ENCODE data around the gene LRP5. TPM values are rescaled to one million over a fixed set of nuclear protein-coding genes. Genes with fewer than 3 reads are reported as not detected.
"Not testable (repeated sequence)": the region's sequence is repeated elsewhere in the genome, so short reads cannot be mapped to it uniquely, and the experiment has no call there.

LRP5 gene
- total RNA-seq, 2 experiments from 2014 or later = 10.2 to 10.7 TPM

DNA sequence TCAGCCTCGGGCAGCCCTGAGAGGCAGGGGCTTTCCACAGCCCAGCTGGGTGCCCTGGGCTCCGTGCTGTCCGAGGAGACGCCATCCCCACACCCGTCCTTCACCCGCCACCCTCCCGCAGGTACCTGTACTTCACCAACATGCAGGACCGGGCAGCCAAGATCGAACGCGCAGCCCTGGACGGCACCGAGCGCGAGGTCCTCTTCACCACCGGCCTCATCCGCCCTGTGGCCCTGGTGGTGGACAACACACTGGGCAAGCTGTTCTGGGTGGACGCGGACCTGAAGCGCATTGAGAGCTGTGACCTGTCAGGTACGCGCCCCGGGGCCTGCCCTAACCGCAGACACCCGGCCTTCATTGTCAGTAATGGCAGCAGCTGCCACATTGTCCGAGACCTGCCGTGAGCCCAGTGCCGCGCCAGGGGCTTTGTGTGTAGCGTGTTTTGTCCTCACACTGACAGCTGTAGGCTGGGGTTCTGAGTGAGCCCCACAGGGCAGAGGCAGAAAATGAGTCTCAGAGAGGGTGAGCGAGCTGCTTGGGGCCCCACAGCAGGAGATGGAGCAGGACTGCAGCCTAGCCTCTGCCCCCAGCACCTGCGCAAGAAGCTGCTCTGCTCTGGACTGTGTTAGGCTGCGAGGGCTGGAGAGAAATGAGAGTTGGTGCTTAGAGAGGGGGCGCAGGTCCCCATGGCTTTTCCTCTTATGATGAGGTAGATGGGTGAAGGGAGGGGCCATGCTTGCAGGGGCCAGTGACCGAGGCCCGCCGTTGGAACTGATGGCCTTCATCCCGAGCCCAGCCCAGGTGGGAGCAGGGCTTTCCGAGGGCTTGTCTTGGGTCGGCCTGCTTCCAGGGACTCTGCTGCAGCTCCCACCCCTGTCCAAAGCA is 112.8 kb downstream of the LRP5 start:
- POLR2A ChIA-PET = no interaction called here
- CTCF ChIA-PET = interaction anchor here (1.4 kb wide), 1 partner anchor 42 kb away, joined by 4 read pairs; no protein-coding TSS in a partner anchor

DNA sequence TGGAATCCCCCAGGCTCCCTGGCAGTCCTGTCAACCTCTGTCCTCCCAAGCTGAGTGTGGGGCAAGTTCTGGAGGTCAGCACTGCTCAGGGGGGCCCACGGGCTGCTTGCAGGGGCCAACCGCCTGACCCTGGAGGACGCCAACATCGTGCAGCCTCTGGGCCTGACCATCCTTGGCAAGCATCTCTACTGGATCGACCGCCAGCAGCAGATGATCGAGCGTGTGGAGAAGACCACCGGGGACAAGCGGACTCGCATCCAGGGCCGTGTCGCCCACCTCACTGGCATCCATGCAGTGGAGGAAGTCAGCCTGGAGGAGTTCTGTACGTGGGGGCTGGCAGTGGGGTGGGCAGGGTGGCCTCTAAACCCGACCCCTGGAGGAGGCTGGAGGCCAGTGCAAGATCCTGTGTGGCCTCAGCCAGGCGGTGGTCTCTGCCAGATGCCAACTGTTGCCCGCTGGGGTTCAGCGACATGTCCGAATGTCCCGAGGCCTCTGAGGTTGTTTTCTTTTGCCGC is 113.5 kb downstream of the LRP5 start:
- POLR2A ChIA-PET = no interaction called here
- CTCF ChIA-PET = interaction anchor here (1.4 kb wide), 1 partner anchor 42 kb away, joined by 4 read pairs; no protein-coding TSS in a partner anchor

DNA sequence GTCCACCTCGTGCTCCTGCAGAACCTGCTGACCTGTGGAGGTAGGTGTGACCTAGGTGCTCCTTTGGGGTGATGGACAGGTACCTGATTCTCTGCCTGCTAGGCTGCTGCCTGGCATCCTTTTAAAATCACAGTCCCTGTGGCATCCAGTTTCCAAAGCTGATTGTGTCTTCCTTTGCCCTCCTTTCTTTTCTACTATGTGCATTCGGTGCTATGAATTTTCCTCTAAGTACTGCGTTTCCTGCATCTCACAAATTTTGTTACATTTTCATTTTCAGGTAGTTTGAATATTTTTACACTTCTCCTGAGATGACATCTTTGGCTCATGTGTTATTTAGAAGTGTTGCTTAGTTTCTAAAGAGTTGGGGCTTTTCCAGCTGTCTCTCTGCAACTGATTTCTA is 117.3 kb downstream of the LRP5 start:
- POLR2A ChIA-PET = no interaction called here
- CTCF ChIA-PET = no interaction called here

DNA sequence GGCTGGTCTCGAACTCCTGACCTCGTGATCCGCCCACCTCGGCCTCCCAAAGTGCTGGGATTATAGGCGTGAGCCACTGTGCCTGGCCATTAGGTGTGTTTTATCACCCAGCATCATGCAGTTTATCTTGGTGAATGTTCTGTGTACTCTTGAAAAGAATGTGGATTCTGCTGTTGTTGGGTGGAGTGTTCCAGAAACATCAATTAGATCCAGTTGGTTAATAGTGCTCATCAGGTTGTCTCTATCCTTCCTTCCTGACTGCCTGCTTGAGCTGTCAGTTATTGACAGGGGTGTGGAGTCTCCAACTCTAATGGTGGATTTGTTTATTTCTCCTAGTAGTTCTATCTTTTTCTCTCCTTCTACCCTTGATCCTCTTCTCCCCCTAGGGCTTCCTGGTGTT is 118.0 kb downstream of the LRP5 start:
- ChIA-PET POLR2A (no interaction called here), CTCF (interaction anchor here (0.7 kb wide), 1 partner anchor 160 kb away, joined by 3 read pairs; no protein-coding TSS in a partner anchor)

DNA sequence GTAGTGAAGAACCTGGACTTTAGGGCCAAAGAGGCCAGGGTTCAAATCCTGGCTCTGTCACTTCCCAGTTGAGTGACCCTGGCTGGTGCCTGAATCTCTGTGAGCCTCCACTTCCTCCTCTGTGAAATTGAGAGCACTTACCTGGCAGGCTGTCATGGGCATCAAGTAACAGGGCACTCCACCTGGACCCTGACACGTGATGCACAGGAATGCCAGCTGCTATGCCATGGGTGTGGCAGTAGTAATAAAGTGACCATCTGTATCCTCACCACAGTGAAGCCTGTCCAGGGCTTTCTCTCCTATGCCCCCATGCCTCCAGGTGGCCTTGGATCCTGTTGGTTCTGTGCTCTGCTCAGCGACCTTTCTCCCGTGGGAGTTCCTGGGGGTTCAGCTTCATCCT is 118.4 kb downstream of the LRP5 start:
- CTCF ChIA-PET = interaction anchor here (0.7 kb wide), 1 partner anchor 160 kb away, joined by 3 read pairs; no protein-coding TSS in a partner anchor

DNA sequence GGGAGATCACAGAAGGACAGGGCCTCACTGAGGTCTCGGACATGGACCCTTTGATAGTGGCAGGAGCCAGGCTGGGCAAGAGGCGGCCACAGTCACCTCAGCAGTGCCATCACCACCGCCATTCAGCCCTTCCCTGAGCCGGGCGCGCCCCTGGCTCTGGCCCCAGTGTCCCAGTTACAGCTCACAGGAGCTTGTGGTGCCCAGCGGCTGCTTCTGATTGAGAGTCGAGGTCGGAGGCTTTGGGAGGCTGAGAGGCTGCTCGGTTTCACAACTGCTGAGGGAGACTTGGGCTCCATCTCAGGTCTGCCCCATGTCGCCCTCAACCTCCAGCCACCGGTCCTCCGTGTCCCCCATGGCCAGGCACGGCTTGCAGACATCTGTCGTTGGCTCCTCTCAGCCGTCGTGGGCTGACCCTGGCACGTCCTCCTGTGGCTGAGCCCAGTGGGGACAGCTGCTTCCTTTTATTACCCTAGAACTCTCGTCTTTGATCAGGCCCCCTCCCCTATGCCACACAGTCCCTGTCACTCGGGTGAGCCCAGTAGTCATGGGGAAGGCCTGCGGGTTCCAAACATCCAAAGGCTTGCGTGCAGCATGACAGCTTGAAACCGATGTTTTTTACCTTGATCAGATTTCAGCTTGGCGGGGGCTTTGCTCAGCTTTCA is 119.7 kb downstream of the LRP5 start:
- POLR2A ChIA-PET = interaction anchor here (0.9 kb wide), 1 partner anchor 161 kb away, joined by 3 read pairs; no protein-coding TSS in a partner anchor
- CTCF ChIA-PET = interaction anchor here (1.4 kb wide), 1 partner anchor 15 kb away, joined by 4 read pairs; no protein-coding TSS in a partner anchor

More for the DNA sequence above, 118.4 kb downstream of the LRP5 start:
- POLR2A ChIA-PET = no interaction called here

DNA sequence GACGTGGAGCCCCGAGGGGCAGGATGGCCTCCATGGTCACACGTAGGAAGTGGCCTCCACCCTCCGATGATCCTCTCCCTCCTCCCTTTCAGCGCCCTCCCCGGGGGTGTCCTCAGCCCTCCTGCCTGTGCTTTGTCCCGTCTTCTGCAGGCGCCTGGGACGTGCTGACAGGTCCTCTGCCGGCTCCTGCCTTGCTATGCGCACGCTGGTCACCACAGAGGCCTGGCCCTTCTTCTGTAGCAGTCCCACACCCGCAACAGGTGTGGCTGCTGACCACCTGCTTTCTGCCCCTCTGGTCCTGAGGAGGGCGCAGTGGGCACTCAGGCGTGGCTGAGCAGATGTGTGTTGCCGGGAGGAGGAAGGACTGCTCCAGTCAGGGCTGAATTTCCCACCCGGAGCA is 120.5 kb downstream of the LRP5 start:
- ChIA-PET POLR2A (no interaction called here), CTCF (no interaction called here)

DNA sequence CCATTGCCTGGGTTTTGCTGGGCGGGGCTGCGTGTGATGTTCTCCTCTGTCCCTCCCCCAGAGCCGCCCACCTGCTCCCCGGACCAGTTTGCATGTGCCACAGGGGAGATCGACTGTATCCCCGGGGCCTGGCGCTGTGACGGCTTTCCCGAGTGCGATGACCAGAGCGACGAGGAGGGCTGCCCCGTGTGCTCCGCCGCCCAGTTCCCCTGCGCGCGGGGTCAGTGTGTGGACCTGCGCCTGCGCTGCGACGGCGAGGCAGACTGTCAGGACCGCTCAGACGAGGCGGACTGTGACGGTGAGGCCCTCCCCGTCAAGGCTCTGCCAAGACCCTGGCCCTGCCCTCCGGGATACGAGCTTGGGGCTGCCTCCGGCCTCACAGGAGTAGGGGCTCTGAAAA is 121.2 kb downstream of the LRP5 start:
- ChIA-PET CTCF (no interaction called here), POLR2A (no interaction called here)

DNA sequence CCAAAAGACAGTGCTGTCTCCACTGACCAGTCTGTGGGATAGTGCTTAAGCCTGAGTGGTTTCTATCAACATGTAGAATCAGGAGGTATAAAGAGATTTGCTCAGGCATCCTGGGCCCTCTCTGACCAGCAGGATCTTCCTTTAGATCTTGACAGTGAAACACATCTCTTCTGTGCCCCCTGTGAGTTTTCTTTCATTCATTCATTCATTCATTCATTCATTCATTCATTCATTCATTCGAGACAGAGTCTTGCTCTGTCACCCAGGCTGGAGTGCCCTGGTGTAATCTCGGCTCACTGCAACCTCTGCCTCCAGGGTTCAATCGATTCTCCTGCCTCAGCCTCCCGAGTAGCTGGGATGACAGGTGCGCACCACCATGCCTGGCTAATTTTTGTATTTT is 121.8 kb downstream of the LRP5 start:
- POLR2A ChIA-PET = not testable (repeated sequence)
- CTCF ChIA-PET = interaction anchor here (0.5 kb wide), 1 partner anchor 13 kb away, joined by 3 read pairs; no protein-coding TSS in a partner anchor

DNA sequence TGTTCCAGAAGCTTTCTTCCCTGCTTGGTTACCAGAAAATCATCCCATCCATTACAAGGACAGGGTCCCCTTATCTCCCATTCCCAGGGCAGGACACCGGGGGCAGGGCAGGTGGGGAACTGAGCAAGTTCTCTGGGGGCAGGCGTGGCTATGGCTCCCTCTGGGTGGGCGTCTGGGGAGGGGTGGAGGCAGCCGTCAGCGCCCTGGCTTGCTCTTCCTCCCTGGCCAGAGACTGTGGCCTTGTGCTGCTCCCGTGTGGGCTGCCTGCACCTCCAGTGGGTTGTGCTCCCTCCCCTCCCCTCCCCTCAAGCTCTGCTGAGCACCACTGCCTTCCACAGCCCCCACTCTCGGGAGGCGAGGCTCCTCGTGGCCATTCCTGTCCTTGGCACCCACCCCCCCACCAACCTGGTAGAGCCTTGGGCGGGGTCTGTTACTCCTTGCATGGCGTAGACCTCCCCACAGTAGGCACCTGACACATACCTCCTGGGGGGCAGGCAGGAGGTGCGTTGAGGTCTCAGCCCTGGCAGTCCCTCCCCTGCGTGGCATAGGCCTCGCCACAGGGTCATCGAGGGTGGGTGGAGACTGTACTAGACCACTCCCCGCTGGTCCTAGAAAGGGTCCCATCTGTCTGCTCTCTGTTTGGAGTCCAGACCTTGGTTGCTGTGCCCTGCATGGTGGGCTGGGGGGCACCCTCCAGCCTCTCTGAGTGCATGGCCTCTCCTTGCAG is 123.9 kb downstream of the LRP5 start:
- CTCF ChIA-PET = interaction anchor here (1.4 kb wide), 1 partner anchor 15 kb away, joined by 3 read pairs; no protein-coding TSS in a partner anchor
- POLR2A ChIA-PET = no interaction called here

DNA sequence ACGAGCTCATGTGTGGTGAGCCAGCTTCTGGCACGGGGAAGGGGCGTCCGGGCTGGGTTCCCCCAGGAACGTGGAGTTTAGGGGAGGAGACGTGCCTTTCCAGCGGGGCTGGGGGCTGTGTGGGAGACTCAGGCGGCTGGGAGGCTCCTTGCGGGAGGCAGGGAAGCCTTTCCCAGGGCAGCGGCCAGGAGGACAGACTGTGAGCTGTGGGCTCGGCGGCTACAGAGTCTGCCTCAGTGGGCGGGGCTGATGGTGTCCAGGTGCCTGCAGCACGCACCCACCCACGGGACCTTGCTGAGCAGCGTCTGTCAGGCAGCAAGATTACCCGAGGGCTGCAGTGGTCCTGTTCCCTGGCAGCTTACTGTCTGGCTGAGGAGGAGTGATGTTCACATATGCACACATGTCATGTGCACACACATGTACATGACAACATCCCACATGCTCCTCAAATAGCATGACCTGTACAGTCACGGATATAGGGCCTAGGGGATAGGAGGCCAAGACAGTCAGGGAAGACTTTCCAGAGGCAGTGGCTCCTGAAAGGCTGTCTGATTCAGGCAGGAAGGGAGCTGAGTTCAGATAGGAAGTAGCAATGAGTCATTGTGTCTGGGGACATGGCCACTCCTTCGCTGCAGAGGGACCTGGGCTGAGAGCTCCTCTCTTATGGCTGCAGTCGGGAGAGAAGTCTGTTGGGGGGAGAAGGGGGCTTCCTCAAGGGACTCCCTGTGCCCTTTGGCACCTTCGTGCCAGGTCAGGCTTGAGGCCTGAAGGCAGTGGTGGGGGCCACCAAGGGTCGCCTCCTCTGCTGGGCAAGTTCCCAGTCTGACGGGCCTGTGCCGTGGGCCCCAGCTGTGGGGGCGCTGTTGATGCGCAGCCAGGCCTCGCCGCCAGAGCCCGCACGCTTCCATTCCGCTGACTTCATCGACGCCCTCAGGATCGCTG is 124.9 kb downstream of the LRP5 start:
- ChIA-PET CTCF (interaction anchor here (0.6 to 1.4 kb wide), 2 partner anchors 16 to 151 kb away, joined by 3 read pairs; no protein-coding TSS in a partner anchor), POLR2A (no interaction called here)

DNA sequence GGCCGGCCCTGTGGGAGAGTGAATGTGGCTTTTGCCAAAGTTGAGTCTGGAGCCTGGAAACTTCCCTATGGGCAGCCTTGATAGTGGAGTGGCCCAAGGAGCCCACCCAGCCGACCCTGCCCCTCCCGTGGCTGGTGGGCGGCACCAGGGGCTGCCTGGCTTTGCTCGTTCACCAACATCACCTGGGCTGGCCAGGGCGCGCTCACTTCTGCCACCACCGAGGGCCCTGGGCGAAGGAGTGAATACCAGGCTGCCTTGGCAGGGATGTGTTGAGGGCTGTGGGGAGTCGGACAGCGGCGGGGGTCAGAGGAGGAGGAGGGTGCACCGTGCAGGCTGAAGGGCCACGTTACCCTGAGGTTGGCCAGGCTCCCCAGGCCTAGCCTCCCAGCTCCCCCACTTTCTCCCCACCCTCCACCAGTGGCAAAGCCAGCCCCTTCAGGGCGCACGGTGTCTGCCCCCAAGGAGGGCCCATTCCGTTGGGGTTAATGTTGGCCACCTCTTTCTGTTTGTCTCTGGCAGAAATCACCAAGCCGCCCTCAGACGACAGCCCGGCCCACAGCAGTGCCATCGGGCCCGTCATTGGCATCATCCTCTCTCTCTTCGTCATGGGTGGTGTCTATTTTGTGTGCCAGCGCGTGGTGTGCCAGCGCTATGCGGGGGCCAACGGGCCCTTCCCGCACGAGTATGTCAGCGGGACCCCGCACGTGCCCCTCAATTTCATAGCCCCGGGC is 125.7 kb downstream of the LRP5 start:
- POLR2A ChIA-PET = no interaction called here

DNA sequence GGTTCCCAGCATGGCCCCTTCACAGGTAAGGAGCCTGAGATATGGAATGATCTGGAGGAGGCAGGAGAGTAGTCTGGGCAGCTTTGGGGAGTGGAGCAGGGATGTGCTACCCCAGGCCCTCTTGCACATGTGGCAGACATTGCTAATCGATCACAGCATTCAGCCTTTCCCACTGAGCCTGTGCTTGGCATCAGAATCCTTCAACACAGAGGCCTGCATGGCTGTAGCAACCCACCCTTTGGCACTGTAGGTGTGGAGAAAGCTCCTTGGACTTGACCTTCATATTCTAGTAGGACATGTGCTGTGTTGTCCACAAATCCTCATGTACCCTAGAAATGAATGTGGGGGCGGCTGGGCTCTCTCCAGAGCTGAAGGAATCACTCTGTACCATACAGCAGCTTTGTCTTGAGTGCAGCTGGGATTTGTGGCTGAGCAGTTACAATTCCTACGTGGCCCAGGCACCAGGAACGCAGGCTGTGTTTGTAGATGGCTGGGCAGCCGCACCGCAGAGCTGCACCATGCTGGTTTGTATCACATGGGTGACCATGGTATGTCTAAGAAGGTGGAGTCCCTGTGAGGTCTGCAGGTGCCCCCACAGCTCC is 126.4 kb downstream of the LRP5 start:
- POLR2A ChIA-PET = no interaction called here
- CTCF ChIA-PET = interaction anchor here (0.8 kb wide), 1 partner anchor 359 kb away, joined by 3 read pairs; no protein-coding TSS in a partner anchor

More for the DNA sequence above, 125.7 kb downstream of the LRP5 start:
- CTCF ChIA-PET = no interaction called here

DNA sequence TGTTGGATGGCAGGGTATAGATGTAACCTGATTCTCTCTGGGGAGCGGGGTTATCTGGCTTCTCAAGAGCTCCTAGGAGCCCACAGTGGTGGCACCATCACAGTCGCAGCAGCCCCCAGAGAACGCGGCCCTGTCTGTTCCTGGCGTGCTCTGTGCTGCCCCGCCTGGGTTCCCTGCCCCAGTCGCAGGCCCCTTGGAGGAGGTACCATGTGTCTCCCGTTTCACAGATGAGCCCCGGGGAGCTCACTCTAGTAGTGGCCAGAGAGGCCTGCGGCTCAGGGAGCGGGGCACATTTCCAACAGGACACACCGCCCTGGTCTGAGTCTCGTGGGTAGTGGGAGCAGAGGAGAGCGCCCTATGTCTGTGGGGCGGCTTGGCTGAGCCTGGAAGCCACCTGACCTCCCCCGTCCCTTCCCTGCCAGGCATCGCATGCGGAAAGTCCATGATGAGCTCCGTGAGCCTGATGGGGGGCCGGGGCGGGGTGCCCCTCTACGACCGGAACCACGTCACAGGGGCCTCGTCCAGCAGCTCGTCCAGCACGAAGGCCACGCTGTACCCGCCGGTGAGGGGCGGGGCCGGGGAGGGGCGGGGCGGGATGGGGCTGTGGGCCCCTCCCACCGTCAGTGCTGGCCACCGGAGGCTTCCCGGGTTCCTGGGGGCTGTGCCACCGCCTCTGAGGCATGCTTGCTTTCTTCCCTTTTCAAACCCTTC is 127.1 kb downstream of the LRP5 start:
- CTCF ChIA-PET = interaction anchor here (0.8 kb wide), 1 partner anchor 358 kb away, joined by 3 read pairs; no protein-coding TSS in a partner anchor
- POLR2A ChIA-PET = no interaction called here

DNA sequence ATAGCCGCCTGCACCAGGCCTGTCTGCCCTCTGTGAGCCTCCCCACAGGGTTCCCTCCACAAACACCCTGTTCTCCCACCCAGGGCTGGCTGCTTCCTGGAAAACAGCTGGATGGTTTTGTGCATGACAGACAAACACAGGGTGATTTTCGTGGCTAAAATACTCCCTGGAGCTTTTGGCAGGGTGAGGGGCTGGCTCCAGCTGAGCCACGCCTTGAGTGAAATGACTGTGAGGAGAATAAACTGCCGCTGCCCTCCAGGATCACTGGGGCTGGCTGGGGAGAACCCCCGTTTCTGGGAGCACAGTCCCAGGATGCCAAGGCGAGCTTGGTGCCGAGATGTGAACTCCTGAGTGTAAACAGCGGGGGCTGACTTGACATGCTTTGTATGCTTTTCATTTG is 127.8 kb downstream of the LRP5 start:
- ChIA-PET POLR2A (no interaction called here), CTCF (no interaction called here)

DNA sequence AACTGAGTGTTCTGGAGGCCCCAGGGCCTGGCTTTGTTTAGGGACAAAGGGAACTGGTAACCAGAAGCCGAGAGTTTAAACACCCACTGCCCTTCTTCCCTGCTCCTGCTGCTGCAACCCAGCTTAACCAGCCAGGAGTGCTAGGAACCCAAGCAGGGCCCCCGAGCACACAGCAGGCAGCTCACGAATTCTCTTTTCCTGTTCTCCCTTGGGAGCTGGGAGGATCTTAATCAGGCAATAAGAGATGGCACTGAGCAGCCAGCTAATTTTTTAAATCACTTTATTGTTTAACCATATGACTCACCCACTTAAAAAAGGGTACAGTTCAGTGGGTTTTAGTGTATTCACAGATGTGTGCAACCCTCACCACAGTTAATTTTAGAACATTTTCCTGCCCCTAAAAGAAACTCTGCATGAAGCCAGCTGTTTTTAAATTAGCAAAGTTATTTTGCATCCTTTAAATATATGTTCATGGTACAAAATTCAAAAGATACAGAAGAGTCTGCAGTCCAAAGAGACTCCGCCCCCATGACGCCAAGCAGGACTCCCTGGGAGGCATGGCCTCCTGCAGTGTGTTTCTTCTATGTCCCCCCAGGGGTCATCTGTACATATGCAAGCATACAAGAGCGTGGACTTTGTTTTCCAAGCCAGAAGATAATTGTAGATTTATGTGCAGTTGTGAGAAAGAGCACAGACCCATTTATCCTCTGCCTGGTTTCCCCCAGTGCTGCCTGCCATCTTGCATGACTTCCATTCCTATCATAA is 129.3 kb downstream of the LRP5 start:
- POLR2A ChIA-PET = no interaction called here
- CTCF ChIA-PET = no interaction called here

All from activated CD8-positive, alpha-beta memory T cell treated with anti-CD3 and anti-CD28 coated beads for 36 hours (primary cell).